ENCODE results near the gene TVP23A. TPM values are rescaled to one million over a fixed set of nuclear protein-coding genes. Genes with fewer than 3 reads are reported as not detected.
A peak's percentile ranks its signal among the peaks of the same experiment; 100 is the strongest.

Gene TVP23A
- total and polyA plus RNA-seq, 9 donors = 2.0 to 4.0 (median 2.9) TPM

DNA sequence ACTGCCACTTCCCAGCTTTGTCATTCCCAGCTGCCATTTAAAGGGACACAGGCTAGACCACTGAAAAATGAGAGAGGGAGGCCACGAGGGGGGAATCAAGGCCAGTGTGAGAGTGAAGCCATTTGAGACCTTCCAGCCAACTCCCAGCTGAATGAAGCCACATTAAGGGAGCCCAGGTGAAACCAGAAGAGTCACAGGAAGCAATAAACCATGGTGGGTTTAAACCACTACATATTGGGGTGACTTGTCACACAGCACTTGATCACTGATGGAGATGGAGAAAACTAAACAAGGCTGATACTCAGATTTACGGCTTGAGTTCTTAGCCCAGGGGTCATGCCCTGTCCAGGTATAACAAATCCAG lies 77.8 kb downstream of the TVP23A start:
- DNase-seq = no peak
- no peaks in the 10 kb centered on the region for H3K36me3 ChIP-seq (ENCODE audit: control insufficient read depth, insufficient read depth, low read length)
- no peaks in the 10 kb centered on the region for H3K9me3 ChIP-seq (replicated peaks; ENCODE audit: control insufficient read depth, low read depth, low read length)
- no peak overlapping the region for H3K4me3 ChIP-seq (ENCODE audit: low read length)
- no peaks in the 10 kb centered on the region for H3K27me3 ChIP-seq (ENCODE audit: control insufficient read depth, insufficient read depth, low read length)
- H3K4me1 ChIP-seq (ENCODE audit: control insufficient read depth, insufficient read depth, low read length) = peaks cover 23% of the 10 kb centered on the region
- 60% methylated on average over 2 of the region's 2 CpGs for WGBS (ENCODE audit: insufficient coverage)
- no peak overlapping the region for H3K27ac ChIP-seq (ENCODE audit: low read length)

DNA sequence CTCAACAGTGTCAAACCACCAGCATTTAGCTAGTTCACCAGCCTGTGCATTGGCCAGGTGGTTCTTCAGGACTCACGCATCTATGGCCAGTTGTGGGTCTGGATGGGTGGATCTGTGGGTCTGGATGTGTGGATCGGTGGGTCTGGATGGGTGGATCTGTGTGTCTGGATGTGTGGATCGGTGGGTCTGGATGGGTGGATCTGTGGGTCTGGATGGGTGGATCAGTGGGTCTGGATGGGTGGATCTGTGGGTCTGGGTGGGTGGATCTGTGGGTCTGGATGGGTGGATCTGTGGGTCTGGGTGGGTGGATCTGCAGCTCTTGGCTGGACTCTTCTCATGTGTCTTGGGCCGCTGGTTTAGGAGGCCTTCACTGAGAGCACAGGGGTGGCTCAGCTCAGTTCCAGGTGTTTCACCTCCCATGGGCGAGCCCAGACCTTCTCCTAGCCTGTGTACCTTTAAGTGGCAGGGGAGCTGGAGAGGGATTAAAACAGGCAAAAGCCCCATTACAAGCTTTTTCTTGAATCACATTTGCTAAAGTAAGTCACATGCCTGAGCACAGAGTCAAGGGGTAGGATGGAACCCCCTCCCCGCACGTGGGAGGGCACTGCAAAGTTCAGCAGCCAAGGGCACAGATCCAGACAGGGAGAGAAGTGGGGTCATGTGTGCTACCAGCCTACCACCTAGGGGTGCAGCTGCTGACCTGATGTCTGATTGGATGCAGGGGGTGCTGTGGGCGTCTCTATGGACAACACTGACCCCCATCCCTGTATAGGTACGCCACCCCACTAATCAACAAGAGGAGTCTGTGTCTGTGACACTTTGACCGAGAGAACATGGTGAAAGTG lies 78.4 kb downstream of the TVP23A start:
- Histone ChIP-seq H3K36me3 (ENCODE audit: control insufficient read depth, insufficient read depth, low read length) (no peaks in the 10 kb centered on the region), H3K4me3 (ENCODE audit: low read length) (no peak overlapping the region), H3K4me1 (ENCODE audit: control insufficient read depth, insufficient read depth, low read length) (peaks cover 17% of the 10 kb centered on the region), H3K27ac (ENCODE audit: low read length) (no peak overlapping the region), H3K27me3 (ENCODE audit: control insufficient read depth, insufficient read depth, low read length) (no peaks in the 10 kb centered on the region), H3K9me3 (replicated peaks; ENCODE audit: control insufficient read depth, low read depth, low read length) (no peaks in the 10 kb centered on the region)
- 84% methylated on average over 6 of the region's 10 CpGs for WGBS (ENCODE audit: insufficient coverage)
- no peak for DNase-seq

DNA sequence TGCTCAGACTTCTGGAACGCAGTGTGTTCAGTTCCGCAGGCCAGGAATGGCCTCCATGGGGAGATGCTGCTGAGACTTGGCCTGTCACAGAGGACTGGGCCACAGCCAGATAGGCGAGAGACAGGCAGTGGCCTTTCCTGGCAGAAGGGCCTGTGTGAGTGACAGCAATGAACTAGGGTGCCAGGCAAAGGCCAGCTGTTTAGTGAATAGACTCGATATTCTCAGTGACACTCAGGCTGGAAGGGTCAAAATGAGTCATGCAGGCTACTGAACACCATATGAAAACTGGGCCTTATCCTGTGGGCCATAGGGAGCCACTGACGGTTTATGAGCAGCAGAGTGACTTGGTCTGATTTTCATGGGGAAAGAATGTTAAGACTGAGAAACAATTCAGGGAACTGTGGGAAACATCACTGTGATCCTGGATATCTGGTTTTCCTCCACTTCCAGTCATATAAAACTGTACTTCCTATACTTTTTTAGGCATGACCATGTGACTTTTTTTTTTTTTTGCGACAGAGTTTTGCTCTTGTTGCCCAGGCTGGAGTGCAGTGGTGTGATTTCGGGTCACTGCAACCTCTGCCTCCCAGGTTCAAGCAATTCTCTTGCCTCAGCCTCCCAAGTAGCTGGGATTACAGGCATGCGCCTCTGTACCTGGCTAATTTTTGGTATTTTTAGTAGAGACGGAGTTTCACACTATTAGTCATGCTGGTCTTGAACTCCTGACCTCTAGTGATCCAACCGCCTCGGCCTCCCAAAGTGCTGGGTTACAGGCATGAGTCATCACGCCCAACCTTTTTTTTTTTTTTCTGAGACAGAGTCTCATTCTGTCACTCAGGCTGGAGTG lies 80.1 kb downstream of the TVP23A start:
- Histone ChIP-seq H3K4me3 (ENCODE audit: low read length) (no peak overlapping the region), H3K9me3 (replicated peaks; ENCODE audit: control insufficient read depth, low read depth, low read length) (no peaks in the 10 kb centered on the region), H3K4me1 (ENCODE audit: control insufficient read depth, insufficient read depth, low read length) (peaks cover 7% of the 10 kb centered on the region), H3K27me3 (ENCODE audit: control insufficient read depth, insufficient read depth, low read length) (no peaks in the 10 kb centered on the region), H3K36me3 (ENCODE audit: control insufficient read depth, insufficient read depth, low read length) (no peaks in the 10 kb centered on the region), H3K27ac (ENCODE audit: low read length) (peak overlapping the region; percentile 81)
- DNase-seq = peak; percentile 81
- 52% methylated on average over 8 of the region's 12 CpGs for WGBS (ENCODE audit: insufficient coverage)

DNA sequence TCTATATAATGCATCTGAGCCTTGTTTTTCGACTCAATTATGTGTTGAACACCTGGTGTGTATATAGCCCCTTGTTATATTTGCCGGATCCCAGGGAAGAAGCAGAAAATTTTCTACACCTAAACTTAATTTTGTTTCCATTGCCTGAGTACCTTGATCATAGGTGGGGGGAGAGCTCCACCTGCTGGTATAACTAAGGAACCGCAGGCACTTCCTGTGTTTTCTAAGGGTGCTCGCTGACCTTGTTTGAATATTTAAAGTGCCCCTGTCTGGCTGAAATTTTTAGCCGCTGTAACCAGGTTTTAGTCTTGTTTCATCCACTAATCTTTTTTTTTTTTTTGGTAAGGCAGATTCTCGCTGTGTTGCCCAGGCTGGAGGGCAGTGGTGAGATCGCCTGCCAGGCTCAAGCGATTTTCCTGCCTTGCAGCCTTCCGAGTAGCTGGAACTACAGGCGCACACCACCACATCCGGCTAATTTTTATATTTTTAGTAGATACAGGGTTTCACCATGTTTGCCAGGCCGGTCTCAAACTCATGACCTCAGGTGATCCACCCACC lies 81.4 kb downstream of the TVP23A start:
- Histone ChIP-seq H3K4me3 (ENCODE audit: low read length) (no peak overlapping the region), H3K27ac (ENCODE audit: low read length) (peak overlapping the region; percentile 47), H3K27me3 (ENCODE audit: control insufficient read depth, insufficient read depth, low read length) (no peaks in the 10 kb centered on the region)

DNA sequence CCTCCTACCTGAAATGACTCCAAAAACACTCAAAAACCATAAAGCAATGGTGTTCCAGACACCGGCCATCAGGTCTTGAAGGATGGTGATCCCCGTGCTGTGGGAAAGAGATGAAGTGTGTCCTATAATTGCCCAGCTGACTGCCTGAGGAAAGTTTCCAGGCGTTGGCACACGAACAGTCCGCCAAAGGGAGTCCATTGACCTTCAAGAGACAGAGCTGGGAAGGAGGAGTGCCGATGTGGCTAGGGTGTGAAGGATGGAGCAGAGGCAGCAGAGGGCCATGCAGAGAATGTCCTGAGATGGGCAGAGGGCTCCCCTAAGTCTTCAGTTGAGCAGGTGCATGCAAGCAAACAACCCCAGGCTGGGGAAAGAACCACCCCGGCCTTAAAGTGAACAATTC lies 86.8 kb downstream of the TVP23A start:
- no peak for DNase-seq
- no peaks in the 10 kb centered on the region for H3K9me3 ChIP-seq (replicated peaks; ENCODE audit: control insufficient read depth, low read depth, low read length)
- H3K36me3 ChIP-seq (ENCODE audit: control insufficient read depth, insufficient read depth, low read length) = no peaks in the 10 kb centered on the region
- H3K4me3 ChIP-seq (ENCODE audit: low read length) = no peak overlapping the region
- H3K27me3 ChIP-seq (ENCODE audit: control insufficient read depth, insufficient read depth, low read length) = no peaks in the 10 kb centered on the region
- H3K4me1 ChIP-seq (ENCODE audit: control insufficient read depth, insufficient read depth, low read length) = peaks cover 18% of the 10 kb centered on the region
- H3K27ac ChIP-seq (ENCODE audit: low read length) = no peak overlapping the region
- WGBS (ENCODE audit: insufficient coverage) = 78% methylated on average over 6 of the region's 7 CpGs

More for the DNA sequence above, 81.4 kb downstream of the TVP23A start:
- Histone ChIP-seq H3K9me3 (replicated peaks; ENCODE audit: control insufficient read depth, low read depth, low read length) (no peaks in the 10 kb centered on the region), H3K36me3 (ENCODE audit: control insufficient read depth, insufficient read depth, low read length) (no peaks in the 10 kb centered on the region), H3K4me1 (ENCODE audit: control insufficient read depth, insufficient read depth, low read length) (peaks cover 4% of the 10 kb centered on the region)
- WGBS (ENCODE audit: insufficient coverage) = no CpG with 5 or more reads among the region's 12 CpGs
- peak; percentile 85 for DNase-seq

DNA sequence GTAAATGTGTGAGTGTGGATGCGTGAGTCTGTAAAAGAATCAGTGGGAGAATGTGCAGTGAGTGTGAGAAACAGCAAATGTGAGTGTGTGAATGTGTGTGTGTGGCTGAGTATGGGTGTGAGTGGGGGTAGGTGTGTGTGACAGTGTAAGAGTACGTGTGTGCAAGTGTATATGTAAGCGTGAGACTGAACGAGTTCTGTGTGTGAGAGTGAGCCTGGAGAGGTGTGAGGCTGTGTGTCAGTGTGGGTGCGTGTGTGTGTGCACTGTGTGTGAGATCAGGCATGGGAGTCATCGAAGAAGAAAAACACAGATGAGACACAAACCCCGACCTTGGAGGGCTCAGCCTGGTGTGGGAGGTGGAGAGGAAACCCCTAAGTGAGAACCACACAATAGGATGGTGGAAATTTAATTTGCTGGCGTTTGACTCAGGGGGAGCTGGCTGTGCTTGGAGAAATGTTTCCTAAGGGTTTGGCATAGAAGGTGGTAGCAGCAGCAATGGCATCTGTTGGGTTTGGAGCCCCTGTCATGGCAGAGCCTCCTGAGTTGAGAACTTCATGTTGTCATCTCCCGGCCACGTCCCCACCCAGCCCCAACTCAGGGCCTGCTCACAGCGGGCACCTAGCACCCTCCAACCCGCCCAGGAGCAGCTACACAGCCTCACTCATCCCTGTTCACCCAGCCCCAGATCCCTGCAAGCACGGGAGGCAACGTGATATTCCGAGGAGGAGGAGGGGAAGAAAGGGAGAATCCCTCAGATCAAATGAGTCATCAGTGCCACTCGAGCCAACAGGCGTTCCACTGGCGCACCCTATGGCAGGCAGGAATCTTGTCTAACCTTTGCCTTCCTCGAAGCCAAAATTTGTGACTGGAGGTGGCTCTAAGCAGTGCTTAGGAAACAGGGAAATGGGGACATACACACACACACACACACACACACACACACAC lies 89.2 kb downstream of the TVP23A start:
- no peak for DNase-seq
- H3K27ac ChIP-seq (ENCODE audit: low read length) = no peak overlapping the region
- 71% methylated on average over 10 of the region's 19 CpGs for WGBS (ENCODE audit: insufficient coverage)

DNA sequence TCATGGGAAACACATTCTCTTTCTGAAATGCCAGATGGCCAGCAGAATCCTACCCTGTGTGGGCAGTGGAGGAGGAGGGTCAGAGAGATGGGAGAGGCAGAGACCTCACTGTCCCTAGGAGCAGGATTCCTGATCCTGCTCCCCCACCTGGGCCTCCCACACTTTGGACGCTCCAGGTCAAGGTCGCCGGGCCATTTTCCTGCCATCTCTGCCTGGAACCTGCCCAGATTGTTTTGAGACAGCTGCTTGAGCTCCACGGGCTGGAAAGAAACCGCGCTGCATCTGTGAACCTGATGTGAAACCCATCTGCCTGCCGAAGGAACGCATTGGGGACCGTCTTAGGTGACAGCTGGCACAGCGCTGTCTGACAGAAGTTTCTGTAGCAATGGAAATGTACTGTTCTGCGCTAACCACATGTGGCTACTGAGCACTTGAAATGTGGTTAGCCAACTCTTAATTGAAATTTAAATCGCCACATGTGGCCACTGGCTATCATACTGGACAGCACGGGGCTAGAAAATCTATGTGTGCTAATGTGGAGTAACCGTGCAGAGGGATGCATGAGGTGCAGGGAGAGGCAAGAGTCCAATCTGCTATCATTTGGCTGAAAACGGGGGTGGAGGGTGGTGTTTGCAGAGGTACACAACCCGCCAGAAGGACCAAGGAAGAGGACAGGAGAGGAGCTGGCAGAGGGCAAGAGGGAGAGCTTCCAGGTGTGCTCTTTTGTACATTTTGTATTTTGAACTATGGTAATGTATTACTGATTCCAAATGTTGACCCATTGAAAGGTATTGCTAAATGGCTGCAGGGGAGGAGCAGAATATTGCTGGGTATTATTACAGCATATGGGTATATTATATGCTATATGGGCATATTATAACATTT lies 90.3 kb downstream of the TVP23A start:
- Histone ChIP-seq H3K4me3 (ENCODE audit: low read length) (no peak overlapping the region), H3K27me3 (ENCODE audit: control insufficient read depth, insufficient read depth, low read length) (no peaks in the 10 kb centered on the region), H3K4me1 (ENCODE audit: control insufficient read depth, insufficient read depth, low read length) (peaks cover 18% of the 10 kb centered on the region), H3K27ac (ENCODE audit: low read length) (no peak overlapping the region), H3K36me3 (ENCODE audit: control insufficient read depth, insufficient read depth, low read length) (no peaks in the 10 kb centered on the region), H3K9me3 (replicated peaks; ENCODE audit: control insufficient read depth, low read depth, low read length) (no peaks in the 10 kb centered on the region)
- peak; percentile 44 for DNase-seq
- 35% methylated on average over 16 of the region's 16 CpGs for WGBS (ENCODE audit: insufficient coverage)

More for the DNA sequence above, 89.2 kb downstream of the TVP23A start:
- no peaks in the 10 kb centered on the region for H3K9me3 ChIP-seq (replicated peaks; ENCODE audit: control insufficient read depth, low read depth, low read length)
- peaks cover 18% of the 10 kb centered on the region for H3K4me1 ChIP-seq (ENCODE audit: control insufficient read depth, insufficient read depth, low read length)
- no peak overlapping the region for H3K4me3 ChIP-seq (ENCODE audit: low read length)
- no peaks in the 10 kb centered on the region for H3K27me3 ChIP-seq (ENCODE audit: control insufficient read depth, insufficient read depth, low read length)
- H3K36me3 ChIP-seq (ENCODE audit: control insufficient read depth, insufficient read depth, low read length) = no peaks in the 10 kb centered on the region

Data from muscle of leg (tissue), 11 donors.